ENCODE results near the gene CDC45. TPM values are rescaled to one million over a fixed set of nuclear protein-coding genes. Genes with fewer than 3 reads are reported as not detected.

CDC45 gene, protein sequence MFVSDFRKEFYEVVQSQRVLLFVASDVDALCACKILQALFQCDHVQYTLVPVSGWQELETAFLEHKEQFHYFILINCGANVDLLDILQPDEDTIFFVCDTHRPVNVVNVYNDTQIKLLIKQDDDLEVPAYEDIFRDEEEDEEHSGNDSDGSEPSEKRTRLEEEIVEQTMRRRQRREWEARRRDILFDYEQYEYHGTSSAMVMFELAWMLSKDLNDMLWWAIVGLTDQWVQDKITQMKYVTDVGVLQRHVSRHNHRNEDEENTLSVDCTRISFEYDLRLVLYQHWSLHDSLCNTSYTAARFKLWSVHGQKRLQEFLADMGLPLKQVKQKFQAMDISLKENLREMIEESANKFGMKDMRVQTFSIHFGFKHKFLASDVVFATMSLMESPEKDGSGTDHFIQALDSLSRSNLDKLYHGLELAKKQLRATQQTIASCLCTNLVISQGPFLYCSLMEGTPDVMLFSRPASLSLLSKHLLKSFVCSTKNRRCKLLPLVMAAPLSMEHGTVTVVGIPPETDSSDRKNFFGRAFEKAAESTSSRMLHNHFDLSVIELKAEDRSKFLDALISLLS
- 28.6 and 29.6 TPM in 2 replicates for total RNA-seq

GRCh38 chr22:19479355-19480172 lies at the start of gene CDC45:
CDC45 (plus strand) TSS chr22:19479920; CDS start chr22:19479969, 49 bp downstream.

GRCh38 chr22:19431649-19432132 lies 48.0 kb upstream of the CDC45 start, which contains the start of gene HIRA:
HIRA (minus strand) TSS chr22:19431733; CDS start chr22:19431476, 257 bp downstream.

DNA sequence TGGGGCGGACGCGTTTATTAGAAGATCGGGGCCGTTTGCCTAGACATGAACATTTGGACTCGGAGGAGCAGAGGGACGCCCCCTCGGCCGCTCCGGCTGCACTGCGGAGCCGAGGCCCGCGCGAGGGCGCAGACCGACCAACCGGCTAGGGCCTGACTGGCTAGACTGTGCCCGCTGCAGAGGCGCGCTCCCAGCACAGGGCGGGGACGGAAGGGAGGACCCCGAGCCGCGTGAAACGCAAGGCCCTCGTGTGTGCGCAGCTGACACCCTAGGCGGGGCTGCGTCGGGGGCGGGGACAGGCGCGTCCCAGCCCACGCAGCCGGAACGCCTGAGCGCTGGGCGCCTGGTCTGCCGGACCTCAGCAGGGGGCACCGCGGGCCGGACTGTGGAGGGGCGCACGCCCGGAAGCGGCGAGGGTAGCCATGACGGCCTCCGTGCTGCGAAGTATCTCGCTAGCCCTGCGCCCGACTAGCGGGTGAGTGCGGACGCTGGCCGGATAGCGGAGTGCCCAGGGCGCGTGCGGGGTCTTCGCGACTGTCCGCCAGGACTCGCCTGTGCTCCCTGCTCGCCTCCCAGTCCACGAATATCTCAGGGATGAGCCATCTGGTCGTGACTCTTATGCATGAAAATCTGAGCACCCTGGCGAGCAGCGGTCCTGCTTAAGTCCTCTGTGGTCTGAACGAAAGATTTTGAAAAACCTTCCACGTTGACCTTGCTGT lies 47.4 kb upstream of the CDC45 start, which contains the start of gene MRPL40:
Gene MRPL40 (plus strand): TSS at position 413 of the 719 bp plus-strand sequence. CDS start 10 bp downstream, at position 423.

DNA sequence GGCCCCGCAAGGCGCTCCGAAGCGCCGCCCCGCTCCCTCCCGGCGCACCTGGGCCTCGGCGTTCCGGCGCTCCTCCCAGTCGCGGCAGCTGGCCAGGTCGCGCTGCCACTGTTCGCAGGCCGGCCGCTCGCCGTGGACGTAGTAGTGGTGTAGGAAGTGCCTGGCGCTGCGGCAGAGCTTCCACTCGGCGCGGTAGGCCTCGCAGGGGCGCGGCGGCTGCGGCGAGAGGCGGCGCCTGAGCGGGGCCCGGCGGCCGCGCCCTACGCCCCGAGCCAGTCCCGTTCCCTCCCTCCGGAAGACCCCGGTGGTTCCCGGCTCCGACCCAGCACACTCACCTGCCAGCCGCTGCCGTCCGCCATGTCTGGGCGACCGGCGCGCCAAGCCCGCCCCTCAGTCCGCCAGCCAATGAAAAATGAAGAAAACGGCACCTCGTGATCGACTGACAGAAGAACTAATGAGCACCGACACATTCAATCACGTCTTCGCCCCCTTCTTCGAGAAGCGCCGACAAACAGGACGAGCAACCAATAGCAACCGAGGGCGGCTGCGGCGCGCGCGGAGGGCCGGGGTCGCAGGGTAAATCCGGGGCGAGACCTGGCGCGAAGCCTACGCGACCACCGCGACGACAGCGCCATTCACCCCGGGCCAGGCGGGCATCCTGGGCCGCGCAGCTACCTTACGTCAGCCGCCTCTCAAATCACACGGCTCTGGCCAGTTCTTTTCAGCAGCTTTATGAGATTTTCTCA lies 32.2 kb upstream of the CDC45 start, which contains the start of gene C22orf39:
Gene C22orf39 (minus strand): TSS at position 382 of the 746 bp plus-strand sequence. CDS start 23 bp downstream, at position 359.

GRCh38 chr22:19478901-19479354 lies 792 bp upstream of the CDC45 start, which contains the start of gene UFD1:
UFD1 (minus strand) TSS chr22:19479193; CDS start chr22:19479085, 108 bp downstream.

GRCh38 chr22:19524170-19525115 lies 44.7 kb downstream of the CDC45 start, which contains the start of gene CLDN5:
CLDN5 (minus strand) TSS chr22:19524410; CDS start chr22:19524255, 155 bp downstream.

Other genes starting within 250 kb of the CDC45 start
- 3.1 and 7.6 TPM in 2 replicates for gene CLTCL1, start 188.2 kb upstream of the CDC45 start, total RNA-seq
- 14.7 and 28.5 TPM in 2 replicates for gene HIRA, start 48.2 kb upstream of the CDC45 start, total RNA-seq
- 19.7 and 26.1 TPM in 2 replicates for gene MRPL40, start 47.4 kb upstream of the CDC45 start, total RNA-seq
- 17.5 and 33.3 TPM in 2 replicates for gene C22orf39, start 32.2 kb upstream of the CDC45 start, total RNA-seq
- gene UFD1, start 727 bp upstream of the CDC45 start, total RNA-seq: 99.4 and 116 TPM in 2 replicates
- gene CLDN5, start 44.5 kb downstream of the CDC45 start, total RNA-seq: 578 and 926 TPM in 2 replicates
- gene SEPTIN5, start 234.6 kb downstream of the CDC45 start, total RNA-seq: 5.0 and 82.0 TPM in 2 replicates
- 0.65 and 3.3 TPM in 2 replicates for gene GP1BB, start 243.6 kb downstream of the CDC45 start, total RNA-seq